Stimulated activated CD4-positive, alpha-beta T cell treated with anti-CD3 and anti-CD28 coated beads, TNF-alpha, amount 100 ng/mL, for 1 hour (primary cell): Measurements from ENCODE around the gene DPYSL4.

Source experiments
- DNase-seq, 3 donors: peaks; one replicate each; pipeline ENCODE4 v3.0.0-alpha.2; 2020; ENCODE audit warnings: low read depth in 3 of 3, low spot score in 1 of 3

Gene DPYSL4

DNA sequence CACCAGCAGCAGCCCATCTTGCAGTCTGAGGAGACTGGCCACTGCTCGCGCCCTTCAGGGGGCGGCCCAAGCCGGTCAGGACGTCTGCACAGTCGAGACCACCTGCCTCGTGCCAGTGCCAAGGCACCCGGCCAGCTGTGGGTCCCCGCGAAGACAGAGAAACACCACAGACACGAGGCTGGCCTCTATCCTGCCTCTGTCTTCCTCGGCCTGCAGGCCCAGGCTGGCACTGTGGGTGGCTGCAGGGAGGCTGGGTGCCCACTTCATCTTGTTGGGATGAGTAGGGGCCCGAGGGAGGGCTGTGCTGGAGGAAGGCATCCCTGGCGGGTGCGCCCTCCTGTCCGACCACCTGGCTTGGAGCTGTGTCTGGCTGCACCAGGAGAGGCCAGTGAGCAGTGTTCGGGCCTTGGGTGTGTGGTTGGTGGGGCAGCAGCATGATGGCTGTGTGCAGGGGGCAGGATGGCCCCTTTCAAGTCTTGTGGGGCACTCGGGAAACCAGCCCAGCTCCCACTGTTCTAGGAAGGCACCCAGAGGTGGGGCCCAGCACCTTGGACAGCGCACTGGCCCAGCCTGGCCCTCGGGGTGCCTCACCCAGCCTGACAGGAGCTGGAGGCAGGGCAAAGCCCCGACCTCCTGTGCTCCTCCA lies 7.3 kb downstream of the DPYSL4 start:
- no peak for DNase-seq

DNA sequence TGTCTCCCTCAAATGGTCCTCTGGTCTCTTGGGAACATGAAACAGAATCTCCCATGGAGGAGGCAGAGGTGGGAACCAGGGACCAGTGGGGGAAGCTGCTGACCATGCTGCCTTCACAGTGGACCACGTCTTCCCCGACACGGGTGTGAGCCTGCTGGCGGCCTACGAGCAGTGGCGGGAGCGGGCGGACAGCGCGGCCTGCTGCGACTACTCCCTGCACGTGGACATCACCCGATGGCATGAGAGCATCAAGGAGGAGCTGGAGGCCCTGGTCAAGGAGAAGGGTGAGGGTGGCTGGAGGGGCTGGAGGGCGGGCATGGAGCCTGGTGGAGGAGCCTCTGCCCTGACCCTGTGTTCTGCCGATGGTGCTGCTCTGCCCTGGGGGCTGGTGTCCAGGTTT lies 8.0 kb downstream of the DPYSL4 start:
- DNase-seq: no peak

DNA sequence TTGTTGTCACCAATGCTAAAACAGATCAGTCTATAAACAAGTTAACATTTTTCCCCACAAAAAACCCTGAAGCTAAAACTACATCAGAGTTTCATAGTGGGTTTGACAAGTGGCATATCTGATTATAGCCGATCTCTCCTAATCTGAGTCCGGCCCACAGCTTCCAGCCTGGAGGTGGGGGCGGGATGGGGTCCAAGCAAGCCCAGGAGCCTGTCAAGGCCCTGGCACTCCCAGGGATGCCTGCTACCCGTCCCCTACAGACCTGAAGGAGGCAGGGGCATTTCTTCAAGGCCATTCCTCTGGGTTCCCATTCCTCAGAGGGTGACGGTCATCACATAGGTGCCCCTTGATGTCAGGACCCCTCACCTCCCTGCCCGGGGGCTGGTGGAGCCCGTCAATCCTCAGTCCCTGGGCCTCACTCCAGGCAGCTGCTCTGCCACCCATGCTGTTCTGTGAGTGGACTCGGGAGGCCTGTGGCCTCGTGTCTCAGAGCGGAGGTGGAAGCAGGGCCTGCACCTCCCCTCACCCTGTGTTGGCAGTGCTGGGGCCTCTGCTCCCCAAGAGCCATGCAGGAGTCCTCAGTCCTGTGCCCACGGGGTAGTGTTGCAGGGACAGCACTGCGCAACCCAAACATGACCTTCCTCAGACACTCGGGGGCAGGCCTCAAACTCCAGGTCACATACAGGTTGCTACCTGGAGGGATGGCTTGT lies 8.8 kb downstream of the DPYSL4 start:
- no peak for DNase-seq

DNA sequence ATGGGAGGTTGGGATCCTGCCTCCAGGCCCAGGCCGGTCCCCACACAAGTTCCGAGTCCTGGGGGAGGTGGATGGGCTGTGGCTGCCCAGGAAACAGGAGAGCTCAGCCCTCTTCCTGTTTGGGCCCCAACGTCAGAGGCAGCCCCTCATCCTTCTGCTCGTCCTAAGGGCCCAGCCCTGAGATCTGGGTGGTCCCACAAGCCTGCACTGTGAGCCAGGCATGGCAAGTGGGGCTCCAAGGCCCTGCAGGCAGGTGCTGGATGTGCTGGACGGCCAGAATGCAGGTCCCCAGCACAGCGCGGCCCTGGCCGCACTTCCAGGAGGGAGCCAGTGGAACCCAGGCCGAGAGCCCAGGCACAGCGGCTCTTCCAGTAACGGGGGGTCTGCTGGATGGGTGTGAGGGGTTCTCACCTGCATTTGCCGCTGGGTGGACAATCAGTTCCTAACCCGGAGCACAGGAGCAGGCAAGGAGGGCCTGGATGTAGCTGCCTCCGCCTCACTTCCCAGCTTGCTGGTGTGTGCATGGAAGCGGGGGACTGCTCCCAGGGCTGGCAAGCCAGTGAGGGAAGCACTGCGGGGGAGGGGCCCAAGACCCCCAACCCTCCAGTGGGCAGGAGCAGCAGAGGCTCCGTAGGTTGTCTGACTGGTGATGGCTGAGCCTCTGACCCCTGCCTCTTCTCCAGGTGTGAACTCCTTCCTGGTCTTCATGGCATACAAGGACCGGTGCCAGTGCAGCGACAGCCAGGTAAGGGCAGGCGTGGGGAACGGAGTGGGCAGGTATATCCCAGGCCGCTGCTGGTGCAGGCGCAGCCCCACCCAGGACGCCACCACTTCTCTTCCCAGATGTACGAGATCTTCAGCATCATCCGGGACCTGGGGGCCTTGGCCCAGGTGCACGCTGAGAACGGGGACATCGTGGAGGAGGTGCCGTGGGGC lies 9.7 kb downstream of the DPYSL4 start:
- DNase-seq: no peak

DNA sequence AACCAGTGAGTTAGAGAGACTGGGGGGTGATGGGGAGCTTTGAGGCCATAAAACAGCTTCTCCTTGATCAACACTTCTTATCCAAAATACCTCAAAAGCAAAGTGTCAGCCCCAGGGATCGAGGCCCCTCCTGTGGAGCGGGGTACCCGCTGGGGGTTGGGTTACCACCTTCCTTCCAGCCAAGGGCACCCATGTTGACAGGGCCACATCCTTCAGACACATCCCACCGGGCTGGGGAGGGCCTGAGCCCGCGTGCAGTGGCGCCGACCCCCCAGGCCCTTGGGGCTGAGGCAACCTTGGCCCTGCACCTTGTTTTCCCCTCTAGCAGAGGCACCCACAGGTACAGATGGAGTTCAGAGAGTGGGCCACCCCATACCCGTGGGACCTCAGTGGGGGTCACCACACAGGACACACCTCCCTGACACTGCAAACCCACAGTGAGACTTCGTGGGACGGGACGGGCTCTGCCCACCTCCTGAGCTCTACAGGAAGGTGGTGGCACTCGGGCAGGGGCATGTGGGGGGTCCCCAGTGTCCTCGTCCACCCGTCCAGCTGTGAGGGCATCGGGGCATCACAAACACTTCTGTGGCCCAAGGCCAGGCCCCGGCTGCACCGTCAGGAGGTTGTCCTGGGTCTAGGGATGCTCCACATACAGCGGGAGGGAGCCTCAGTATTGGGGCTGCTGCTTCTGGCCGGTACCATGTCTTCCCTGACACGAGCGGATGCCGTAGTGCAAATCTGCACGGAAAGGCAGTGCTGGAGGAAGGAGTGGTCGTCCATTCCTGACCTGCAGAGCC lies 10.7 kb downstream of the DPYSL4 start:
- no peak for DNase-seq

DNA sequence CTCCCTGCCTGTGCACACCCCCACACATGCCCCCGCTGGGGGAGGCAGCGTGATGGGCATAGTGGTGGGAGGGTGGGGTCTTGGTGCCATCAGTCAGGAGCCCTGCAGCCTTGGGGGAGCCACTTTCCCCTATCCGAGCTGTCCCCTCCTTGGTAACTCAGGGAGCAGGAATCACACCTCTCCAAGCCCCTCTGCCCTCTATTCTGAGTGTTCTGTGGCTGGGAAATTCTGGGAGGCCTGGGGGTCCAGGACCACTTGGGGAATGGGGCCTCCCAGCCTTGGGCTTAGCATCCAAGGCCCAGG lies 11.3 kb downstream of the DPYSL4 start:
- no peak for DNase-seq

DNA sequence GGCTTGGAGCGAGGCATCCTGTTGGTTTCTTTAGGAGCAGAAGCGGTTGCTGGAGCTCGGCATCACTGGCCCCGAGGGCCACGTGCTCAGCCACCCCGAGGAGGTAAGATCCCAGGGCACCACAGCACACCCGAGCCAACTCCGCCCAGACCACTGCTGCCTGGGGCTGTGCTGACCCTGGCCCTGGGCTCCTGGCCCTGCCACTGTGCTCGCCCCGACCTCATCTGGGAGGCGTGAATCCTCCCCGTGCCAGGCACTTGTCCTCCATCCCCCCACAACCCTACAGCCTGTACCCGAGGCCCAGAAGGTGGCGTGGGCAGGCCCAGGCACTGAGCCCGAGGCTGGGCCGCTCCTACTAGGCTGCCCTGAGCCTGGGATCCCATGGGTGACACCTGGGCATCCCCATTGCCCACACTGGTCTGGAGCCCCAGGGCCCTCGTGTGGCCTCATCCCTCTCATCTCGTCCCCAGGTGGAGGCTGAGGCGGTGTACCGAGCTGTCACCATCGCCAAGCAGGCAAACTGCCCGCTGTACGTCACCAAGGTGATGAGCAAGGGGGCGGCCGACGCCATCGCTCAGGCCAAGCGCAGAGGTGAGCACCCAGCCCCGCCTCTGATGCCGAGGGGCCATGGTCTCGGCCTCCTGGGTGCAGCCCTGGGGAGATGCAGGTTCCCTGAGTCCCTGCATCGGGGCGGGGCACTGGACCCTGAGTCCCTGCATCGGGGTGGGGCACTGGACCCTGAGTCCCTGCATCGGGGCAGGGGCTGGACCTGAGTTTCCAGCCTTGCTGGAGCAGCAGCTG lies 11.8 kb downstream of the DPYSL4 start:
- no peak for DNase-seq

DNA sequence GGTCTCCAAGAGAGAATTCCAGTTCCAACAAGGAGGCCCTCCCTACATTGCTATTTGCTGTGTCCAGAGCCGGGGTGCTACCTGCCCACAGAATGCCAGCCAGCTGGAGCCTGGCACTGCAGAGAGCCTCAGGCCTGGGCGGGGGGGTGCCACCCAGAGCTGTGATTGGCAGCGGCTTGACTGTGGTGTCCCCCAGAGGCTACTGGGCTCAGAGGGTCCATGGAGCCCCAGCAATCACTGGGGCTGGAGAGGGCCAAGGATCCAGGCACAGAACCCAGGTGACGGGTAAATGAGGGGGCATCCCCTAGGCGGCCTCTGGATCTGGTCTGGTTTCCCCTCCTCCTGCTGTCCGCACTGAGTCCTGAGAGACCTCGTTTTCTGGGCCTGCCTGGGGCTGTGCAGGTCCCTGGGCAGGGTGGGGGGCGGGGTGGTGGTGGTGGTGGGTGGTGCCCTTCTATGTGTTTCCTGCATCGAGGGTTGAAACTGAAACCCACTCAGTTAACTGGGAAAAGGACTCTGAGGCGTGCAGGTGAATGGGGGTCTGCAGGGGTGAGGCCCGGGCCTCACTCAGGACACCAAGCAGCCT lies 12.6 kb downstream of the DPYSL4 start:
- DNase-seq: no peak

DNA sequence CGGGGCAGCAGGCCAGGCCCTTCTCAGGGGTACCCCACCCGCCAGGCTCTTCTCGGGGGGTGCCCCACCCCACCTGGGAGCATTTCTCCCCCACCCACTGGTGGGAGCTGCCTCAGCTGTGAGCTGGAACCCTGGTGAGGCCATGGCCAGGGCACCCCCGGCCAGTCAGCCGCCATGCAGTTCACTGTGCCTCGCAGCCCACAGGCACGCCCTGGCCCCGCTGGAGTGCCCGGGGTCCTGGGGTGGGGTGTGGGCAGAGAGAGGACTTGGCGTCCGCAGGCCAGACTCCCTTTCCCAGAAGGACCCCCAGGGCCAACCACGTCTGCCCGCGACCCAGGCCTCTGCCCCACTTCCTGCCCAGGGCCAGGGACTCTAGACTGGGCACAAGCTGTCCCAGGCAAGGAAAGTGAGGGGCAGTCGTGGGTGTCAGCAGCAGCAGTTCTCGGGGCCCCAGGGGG lies 13.1 kb downstream of the DPYSL4 start:
- no peak for DNase-seq

DNA sequence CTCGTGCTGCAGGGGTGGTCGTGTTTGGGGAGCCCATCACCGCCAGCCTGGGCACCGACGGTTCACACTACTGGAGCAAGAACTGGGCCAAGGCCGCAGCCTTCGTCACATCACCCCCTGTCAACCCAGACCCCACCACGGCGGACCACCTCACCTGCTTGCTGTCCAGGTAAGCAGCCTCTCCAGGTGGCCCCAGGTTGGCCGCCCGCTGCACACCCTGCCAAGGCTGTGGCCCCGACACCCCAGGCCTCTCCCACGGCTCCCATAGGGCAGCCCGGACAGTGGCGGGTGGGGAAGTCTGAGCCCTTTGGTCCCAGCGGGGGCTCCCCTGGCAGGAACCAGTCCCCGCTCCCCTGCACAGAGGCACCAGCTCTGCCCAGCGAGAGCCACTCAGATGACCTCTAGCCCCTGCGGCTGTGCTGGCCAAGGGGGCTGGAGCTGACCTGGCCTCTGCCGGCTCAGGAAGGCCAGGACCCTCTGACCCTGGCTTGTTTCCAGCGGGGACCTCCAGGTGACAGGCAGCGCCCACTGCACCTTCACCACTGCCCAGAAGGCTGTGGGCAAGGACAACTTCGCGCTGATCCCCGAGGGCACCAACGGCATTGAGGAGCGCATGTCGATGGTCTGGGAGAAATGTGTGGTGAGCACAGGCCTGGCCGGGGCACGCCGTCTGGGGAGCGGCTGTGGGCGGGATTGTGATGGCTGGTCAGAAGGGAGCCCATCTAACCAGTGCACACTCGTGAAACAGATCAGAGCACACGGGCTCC lies 13.8 kb downstream of the DPYSL4 start:
- no peak for DNase-seq

DNA sequence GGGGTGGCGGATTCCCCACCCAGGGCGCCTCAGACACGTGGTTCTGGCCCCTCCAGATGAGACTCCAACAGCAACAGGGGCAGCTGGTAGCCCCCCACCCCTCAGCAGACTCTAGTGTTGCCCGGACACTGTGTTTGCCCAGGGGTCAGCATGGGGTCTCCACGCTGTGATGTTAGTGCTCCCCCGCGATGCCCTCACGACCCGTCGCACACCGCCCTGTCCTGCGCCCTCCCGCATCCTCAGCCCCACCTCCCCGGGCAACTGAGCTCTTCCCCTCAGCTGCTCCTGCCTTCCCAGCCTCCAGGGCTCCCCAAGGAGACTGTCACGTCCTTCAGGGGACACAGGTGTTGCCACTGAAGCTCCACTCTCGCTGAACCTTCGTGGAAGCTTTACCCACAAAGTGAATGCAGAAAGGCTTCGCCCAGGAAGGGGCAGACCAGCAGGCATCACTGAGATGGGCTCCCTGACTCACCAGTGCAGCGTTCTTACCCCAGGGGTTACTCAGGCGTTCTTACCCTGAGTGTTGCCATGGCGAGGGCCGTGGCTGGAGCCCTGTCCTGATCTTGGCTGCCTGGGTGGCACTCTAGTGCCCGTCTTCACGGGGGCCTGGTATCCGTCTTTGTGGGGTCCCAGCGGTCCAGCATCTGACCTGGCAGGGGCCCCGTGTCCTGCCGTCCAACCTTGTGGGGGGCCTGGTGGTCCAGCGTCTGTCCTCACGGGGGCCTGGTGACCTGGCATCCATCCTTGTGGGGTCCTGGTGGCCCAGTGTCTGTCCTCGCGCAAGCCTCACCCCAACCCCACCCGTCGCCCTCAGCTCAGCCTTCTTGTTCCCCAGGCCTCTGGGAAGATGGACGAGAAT lies 14.6 kb downstream of the DPYSL4 start:
- no peak for DNase-seq

DNA sequence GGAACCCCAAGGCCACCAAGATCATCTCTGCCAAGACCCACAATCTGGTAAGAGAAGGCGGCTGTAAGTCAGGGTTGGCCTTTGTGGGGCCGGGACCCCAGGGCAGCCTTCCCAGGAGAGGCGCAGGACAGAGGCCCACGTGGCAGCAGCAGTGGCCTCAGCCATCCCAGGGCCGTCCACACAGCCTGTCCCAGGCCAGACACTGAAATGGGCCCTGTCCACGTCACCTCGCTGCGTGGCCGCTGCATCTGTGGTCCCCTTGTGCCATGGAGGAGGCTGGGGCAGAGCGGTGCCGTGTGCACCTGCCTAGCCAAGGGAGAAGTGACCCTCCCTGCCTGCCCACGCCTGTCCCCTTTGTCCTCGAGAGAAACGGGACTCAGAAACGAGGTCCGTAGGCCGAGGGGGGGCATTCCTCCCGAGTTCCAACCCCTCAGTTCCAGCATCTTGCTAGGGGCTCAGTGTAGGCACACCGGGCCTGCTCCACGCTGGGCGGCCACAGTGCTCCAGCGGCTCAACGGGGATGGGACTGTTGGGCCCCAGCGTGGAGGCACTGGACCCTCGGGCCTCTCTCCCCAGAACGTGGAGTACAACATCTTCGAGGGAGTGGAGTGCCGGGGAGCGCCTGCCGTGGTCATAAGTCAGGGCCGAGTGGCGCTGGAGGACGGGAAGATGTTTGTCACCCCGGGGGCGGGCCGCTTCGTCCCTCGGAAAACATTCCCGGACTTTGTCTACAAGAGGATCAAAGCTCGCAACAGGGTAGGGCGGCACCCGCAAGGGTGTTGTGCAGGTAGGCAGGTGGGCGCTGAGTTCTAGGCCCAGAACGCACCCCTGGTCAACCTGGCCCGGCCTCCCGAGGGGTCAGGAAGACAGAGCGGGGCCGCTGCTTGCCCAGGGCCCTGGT lies 15.6 kb downstream of the DPYSL4 start:
- DNase-seq: no peak

DNA sequence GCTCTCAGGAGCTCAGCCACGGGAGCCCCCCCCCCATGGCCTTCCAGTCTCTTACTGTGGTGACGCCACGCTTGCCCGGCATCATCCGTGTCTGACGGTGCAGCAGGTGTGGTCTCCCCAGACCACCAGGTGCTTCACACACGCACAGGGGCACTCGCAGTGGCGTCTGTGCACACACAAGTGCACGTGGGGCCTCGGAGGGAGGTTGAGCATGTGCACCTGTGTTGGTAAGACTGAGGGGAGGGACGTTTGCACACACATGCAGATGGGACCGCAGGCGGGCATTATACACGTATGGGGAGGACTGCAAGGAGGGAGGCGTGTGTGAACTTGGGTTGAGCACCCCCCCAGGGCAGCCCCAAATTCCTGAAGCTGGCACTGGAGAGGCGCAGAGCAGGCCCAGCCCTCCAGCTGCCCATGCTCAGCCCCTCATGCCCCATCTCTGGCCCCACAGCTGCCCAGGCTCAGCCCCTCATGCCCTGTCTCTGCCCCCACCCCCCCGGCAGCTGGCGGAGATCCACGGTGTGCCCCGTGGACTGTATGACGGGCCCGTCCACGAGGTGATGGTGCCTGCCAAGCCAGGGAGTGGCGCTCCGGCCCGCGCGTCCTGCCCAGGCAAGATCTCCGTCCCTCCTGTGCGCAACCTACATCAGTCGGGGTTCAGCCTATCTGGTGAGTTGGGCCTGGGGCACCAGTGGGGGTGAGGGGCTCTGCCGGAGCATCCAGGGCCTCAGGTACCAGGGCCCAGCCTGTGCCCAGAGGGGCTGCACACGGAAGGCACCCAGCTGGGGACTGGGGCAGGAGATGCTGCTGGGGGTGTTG lies 16.7 kb downstream of the DPYSL4 start:
- no peak for DNase-seq

DNA sequence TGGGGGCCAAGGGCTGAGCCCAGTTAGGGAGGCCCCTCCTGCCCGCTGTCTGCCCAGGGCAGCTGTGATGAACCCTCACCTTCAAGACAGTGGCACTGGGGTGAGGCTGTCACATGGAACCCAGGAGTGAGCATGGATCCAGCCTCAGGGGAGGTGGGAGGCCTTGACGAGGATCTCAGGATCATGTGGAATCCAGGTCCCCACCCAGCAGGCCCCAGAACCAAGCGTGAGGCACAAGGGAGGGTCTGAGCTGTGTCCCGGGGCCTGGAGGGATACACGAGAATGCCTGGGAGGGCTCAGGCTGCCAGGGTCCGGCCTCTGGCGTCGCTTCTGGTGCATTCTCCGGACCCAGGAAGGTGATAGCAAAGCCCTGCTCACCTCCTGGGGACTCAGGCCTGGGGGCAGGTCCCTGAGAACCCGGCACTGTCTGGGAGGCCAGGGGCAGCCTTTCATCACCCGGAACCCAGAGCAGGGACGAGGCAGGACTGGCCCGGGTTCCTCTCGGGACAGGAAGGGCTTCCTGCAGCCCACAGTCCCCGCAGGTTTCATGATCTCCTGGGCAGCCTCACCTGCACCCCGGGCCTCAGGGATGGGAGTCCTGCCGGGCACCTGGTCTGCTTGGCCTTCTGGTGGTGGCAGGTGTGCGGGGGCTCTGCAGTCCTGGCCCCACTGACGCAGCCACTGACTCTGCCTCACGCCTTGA lies 17.5 kb downstream of the DPYSL4 start:
- no peak for DNase-seq

DNA sequence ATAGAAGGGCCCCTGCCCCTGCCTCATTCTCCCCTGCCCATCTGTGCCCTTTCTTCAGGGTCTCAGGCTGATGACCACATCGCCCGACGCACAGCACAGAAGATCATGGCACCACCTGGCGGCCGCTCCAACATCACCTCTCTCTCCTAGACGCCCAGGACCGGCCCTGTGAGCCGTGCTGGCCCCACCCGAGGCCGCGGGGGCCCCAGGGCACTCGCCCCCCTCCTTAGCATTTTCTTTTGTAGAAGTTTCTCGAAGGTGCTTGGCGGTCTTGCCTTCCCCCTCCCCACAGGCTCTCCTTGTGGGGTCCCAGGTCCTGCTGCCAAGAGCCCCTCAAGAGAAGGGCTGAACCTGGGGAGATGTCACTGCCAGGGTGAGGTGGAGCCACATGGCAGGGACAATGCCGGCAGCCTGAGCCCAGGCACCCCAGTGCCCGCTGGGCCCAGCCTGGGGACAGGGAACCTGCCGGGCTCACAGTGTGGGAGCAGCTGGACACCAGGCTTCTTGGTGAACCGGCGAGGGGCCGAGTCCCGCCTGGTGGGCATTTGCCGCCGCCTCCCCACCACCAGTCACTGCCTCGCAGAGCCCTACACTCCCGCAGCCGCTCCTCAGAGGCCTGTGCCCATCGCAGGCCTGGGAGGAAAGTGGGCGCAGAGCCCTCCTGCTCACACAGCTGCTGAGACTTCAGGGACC lies 18.2 kb downstream of the DPYSL4 start:
- DNase-seq: no peak
